ENCODE results near the gene TIAM1.

DNA sequence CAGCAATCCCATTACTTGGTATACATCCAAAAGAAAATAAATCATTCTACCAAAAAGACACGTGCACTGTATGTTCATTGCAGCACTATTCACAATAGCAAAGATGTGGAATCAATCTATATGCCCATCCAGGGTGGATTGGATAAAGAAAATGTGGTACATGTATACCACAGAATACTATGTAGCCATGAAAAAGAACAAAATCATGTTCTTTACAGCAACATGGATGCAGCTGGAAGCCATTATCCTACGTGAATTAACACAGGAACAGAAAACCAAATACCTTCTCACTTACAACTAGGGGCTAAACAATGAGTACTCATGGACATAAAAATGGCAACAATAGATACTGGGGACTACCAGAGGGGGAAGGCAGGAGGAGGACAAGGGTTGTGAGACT, 147.3 kb downstream of the TIAM1 start:
- TF ChIP-seq, protein P1, sequence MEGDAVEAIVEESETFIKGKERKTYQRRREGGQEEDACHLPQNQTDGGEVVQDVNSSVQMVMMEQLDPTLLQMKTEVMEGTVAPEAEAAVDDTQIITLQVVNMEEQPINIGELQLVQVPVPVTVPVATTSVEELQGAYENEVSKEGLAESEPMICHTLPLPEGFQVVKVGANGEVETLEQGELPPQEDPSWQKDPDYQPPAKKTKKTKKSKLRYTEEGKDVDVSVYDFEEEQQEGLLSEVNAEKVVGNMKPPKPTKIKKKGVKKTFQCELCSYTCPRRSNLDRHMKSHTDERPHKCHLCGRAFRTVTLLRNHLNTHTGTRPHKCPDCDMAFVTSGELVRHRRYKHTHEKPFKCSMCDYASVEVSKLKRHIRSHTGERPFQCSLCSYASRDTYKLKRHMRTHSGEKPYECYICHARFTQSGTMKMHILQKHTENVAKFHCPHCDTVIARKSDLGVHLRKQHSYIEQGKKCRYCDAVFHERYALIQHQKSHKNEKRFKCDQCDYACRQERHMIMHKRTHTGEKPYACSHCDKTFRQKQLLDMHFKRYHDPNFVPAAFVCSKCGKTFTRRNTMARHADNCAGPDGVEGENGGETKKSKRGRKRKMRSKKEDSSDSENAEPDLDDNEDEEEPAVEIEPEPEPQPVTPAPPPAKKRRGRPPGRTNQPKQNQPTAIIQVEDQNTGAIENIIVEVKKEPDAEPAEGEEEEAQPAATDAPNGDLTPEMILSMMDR (IDR thresholded peaks at IDR 0.05; ENCODE audit: borderline replicate concordance, extremely low read depth, low read length, poor library complexity, severe bottlenecking), result no peak
- no peak for TF ChIP-seq EZH2 (IDR thresholded peaks at IDR 0.05; ENCODE audit: borderline replicate concordance, low read depth, low read length, severe bottlenecking)

Data from DND-41 (cell line).